ENCODE data around the gene SERPINA9.

SERPINA9 gene, protein sequence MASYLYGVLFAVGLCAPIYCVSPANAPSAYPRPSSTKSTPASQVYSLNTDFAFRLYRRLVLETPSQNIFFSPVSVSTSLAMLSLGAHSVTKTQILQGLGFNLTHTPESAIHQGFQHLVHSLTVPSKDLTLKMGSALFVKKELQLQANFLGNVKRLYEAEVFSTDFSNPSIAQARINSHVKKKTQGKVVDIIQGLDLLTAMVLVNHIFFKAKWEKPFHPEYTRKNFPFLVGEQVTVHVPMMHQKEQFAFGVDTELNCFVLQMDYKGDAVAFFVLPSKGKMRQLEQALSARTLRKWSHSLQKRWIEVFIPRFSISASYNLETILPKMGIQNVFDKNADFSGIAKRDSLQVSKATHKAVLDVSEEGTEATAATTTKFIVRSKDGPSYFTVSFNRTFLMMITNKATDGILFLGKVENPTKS

GRCh38 chr14:94476023-94476422, at the start of gene SERPINA9:
Gene SERPINA9, minus strand, starts transcription at chr14:94476197. Its CDS starts 6,357 bp downstream, at chr14:94469840.
- TF ChIP-seq CEBPB (IDR thresholded peaks at IDR 0.05) = no peak

DNA sequence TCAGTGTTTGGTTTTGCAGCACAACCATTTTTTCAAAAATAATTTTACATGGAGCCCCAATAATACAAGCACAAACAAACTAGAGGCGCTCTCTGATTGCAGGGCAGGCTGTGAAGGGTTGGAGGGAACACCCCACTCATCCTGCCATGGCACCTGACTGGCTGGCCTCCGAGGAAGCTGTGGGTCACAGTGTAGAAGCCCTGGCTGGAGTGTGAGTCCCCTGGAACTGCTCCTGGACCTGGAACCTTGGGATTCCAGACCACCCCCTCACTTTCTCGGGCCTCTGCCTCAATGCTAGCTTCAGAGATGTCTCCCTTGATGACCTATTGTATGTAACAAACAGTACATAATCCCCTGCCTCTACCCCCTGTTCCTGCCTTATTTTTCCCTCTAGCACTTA, 48.1 kb upstream of the SERPINA9 start:
- TF ChIP-seq CEBPB (IDR thresholded peaks at IDR 0.05) (no peak), TCF12 (IDR thresholded peaks at IDR 0.05; ENCODE audit: low read depth) (no peak), NFIC (IDR thresholded peaks at IDR 0.05) (no peak), MAX (IDR thresholded peaks at IDR 0.05) (no peak), EP300 (IDR thresholded peaks at IDR 0.05; ENCODE audit: borderline replicate concordance) (no peak), TEAD4 (IDR thresholded peaks at IDR 0.05) (no peak), YY1 (IDR thresholded peaks at IDR 0.05; ENCODE audit: low read depth) (no peak), TAF1 (IDR thresholded peaks at IDR 0.05; ENCODE audit: low read depth) (no peak), EGR1 (IDR thresholded peaks at IDR 0.05) (no peak), FOXM1 (IDR thresholded peaks at IDR 0.05; ENCODE audit: borderline replicate concordance, low read depth) (no peak), USF1 (IDR thresholded peaks at IDR 0.05) (no peak)

DNA sequence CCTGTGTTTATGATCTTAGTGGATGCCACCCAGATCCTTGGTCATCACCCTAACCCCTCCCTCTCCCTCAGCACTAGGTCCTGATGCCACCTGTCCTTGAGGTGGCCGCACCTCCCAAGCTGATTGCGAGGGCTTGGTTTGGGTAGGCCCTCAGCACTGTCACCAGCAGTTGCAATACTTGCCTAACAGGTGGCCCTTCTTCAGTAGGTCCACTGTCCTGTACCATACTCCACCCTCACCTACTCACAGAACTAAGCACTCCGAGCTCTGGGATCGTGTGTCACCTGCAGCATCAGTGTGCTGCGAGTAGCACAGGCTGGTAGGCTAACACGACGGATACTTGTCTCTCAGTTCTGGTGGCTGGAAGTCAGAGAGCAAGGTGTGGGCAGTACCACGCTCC, 47.3 kb upstream of the SERPINA9 start:
- TF ChIP-seq CEBPB (IDR thresholded peaks at IDR 0.05) = no peak
- no peak for TF ChIP-seq NFIC (IDR thresholded peaks at IDR 0.05)
- TF ChIP-seq FOXM1 (IDR thresholded peaks at IDR 0.05; ENCODE audit: borderline replicate concordance, low read depth) = no peak
- no peak for TF ChIP-seq EGR1 (IDR thresholded peaks at IDR 0.05)
- TF ChIP-seq TAF1 (IDR thresholded peaks at IDR 0.05; ENCODE audit: low read depth) = no peak
- no peak for TF ChIP-seq RAD21 (IDR thresholded peaks at IDR 0.05; ENCODE audit: low read depth)
- TF ChIP-seq, protein P1, sequence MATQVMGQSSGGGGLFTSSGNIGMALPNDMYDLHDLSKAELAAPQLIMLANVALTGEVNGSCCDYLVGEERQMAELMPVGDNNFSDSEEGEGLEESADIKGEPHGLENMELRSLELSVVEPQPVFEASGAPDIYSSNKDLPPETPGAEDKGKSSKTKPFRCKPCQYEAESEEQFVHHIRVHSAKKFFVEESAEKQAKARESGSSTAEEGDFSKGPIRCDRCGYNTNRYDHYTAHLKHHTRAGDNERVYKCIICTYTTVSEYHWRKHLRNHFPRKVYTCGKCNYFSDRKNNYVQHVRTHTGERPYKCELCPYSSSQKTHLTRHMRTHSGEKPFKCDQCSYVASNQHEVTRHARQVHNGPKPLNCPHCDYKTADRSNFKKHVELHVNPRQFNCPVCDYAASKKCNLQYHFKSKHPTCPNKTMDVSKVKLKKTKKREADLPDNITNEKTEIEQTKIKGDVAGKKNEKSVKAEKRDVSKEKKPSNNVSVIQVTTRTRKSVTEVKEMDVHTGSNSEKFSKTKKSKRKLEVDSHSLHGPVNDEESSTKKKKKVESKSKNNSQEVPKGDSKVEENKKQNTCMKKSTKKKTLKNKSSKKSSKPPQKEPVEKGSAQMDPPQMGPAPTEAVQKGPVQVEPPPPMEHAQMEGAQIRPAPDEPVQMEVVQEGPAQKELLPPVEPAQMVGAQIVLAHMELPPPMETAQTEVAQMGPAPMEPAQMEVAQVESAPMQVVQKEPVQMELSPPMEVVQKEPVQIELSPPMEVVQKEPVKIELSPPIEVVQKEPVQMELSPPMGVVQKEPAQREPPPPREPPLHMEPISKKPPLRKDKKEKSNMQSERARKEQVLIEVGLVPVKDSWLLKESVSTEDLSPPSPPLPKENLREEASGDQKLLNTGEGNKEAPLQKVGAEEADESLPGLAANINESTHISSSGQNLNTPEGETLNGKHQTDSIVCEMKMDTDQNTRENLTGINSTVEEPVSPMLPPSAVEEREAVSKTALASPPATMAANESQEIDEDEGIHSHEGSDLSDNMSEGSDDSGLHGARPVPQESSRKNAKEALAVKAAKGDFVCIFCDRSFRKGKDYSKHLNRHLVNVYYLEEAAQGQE (IDR thresholded peaks at IDR 0.05; ENCODE audit: low read depth) = no peak
- TF ChIP-seq YY1 (IDR thresholded peaks at IDR 0.05; ENCODE audit: low read depth) = no peak

GRCh38 chr14:94522115-94522724, 46.2 kb upstream of the SERPINA9 start:
- TF ChIP-seq, protein P1 (IDR thresholded peaks at IDR 0.05; ENCODE audit: low read depth) = no peak
- TF ChIP-seq CREB1 (IDR thresholded peaks at IDR 0.05; ENCODE audit: low read depth) (no peak), TAF1 (IDR thresholded peaks at IDR 0.05; ENCODE audit: low read depth) (no peak), MAX (IDR thresholded peaks at IDR 0.05) (no peak), NFIC (IDR thresholded peaks at IDR 0.05) (no peak), ZBTB7A (IDR thresholded peaks at IDR 0.05; ENCODE audit: low read depth) (no peak), TEAD4 (IDR thresholded peaks at IDR 0.05) (no peak), CEBPB (IDR thresholded peaks at IDR 0.05) (no peak), EP300 (IDR thresholded peaks at IDR 0.05; ENCODE audit: borderline replicate concordance) (no peak), USF1 (IDR thresholded peaks at IDR 0.05) (no peak), TCF12 (IDR thresholded peaks at IDR 0.05; ENCODE audit: low read depth) (no peak), RAD21 (IDR thresholded peaks at IDR 0.05; ENCODE audit: low read depth) (no peak), FOXM1 (IDR thresholded peaks at IDR 0.05; ENCODE audit: borderline replicate concordance, low read depth) (no peak), EGR1 (IDR thresholded peaks at IDR 0.05) (no peak)

GRCh38 chr14:94521375-94522114, 45.5 kb upstream of the SERPINA9 start:
- no peak for TF ChIP-seq TCF12 (IDR thresholded peaks at IDR 0.05; ENCODE audit: low read depth)
- TF ChIP-seq TAF1 (IDR thresholded peaks at IDR 0.05; ENCODE audit: low read depth) = no peak
- TF ChIP-seq TEAD4 (IDR thresholded peaks at IDR 0.05) = no peak
- no peak for TF ChIP-seq USF1 (IDR thresholded peaks at IDR 0.05)
- TF ChIP-seq, protein P1 (IDR thresholded peaks at IDR 0.05; ENCODE audit: low read depth) = no peak
- TF ChIP-seq EGR1 (IDR thresholded peaks at IDR 0.05) = no peak
- TF ChIP-seq CREB1 (IDR thresholded peaks at IDR 0.05; ENCODE audit: low read depth) = no peak
- TF ChIP-seq CEBPB (IDR thresholded peaks at IDR 0.05) = no peak
- TF ChIP-seq YY1 (IDR thresholded peaks at IDR 0.05; ENCODE audit: low read depth) = no peak
- TF ChIP-seq RAD21 (IDR thresholded peaks at IDR 0.05; ENCODE audit: low read depth) = no peak
- no peak for TF ChIP-seq MAX (IDR thresholded peaks at IDR 0.05)

Data from Ishikawa (cell line).